ENCODE results near the gene LSM3.

The LSM3 gene

GRCh38 chr3:14210290-14210688, 31.7 kb downstream of the LSM3 start:
- H3K4me1 Mint-ChIP-seq = peaks cover 47% of the 10 kb centered on the region
- TF ChIP-seq CTCF (IDR thresholded peaks at IDR 0.05) = no peak
- H3K9me3 Mint-ChIP-seq = no peaks in the 10 kb centered on the region
- no peak for DNase-seq
- H3K36me3 Mint-ChIP-seq (ENCODE audit: low read depth) = no peaks in the 10 kb centered on the region
- peak overlapping the region; percentile 52 for H3K27ac Mint-ChIP-seq
- H3K4me3 Mint-ChIP-seq = peak overlapping the region; percentile 0
- peaks cover 10% of the 10 kb centered on the region for H3K27me3 Mint-ChIP-seq (ENCODE audit: low read depth, poor library complexity)

GRCh38 chr3:14210843-14211594, 32.4 kb downstream of the LSM3 start:
- H3K36me3 Mint-ChIP-seq (ENCODE audit: low read depth) = no peaks in the 10 kb centered on the region
- H3K4me3 Mint-ChIP-seq = no peak overlapping the region
- peak overlapping the region; percentile 69 for H3K27ac Mint-ChIP-seq
- peaks cover 2% of the 10 kb centered on the region for H3K9me3 Mint-ChIP-seq
- H3K27me3 Mint-ChIP-seq (ENCODE audit: low read depth, poor library complexity) = peaks cover 10% of the 10 kb centered on the region
- DNase-seq = no peak
- peaks cover 48% of the 10 kb centered on the region for H3K4me1 Mint-ChIP-seq
- no peak for TF ChIP-seq CTCF (IDR thresholded peaks at IDR 0.05)

- Mint-ChIP-seq H3K36me3 (ENCODE audit: low read depth) (no peaks in the 10 kb centered on the region), H3K4me1 (peaks cover 54% of the 10 kb centered on the region), H3K4me3 (no peak overlapping the region), H3K9me3 (peaks cover 8% of the 10 kb centered on the region), H3K27ac (no peak overlapping the region), H3K27me3 (ENCODE audit: low read depth, poor library complexity) (peaks cover 10% of the 10 kb centered on the region)
- no peak for DNase-seq
- TF ChIP-seq CTCF (IDR thresholded peaks at IDR 0.05) = no peak
These were observed 33.0 kb downstream of the LSM3 start for GRCh38 chr3:14211621-14212020.

GRCh38 chr3:14212032-14212431, 33.4 kb downstream of the LSM3 start:
- DNase-seq = no peak
- Mint-ChIP-seq H3K27me3 (ENCODE audit: low read depth, poor library complexity) (peaks cover 10% of the 10 kb centered on the region), H3K4me1 (peaks cover 56% of the 10 kb centered on the region), H3K4me3 (no peak overlapping the region), H3K9me3 (peaks cover 12% of the 10 kb centered on the region), H3K27ac (no peak overlapping the region), H3K36me3 (ENCODE audit: low read depth) (no peaks in the 10 kb centered on the region)
- TF ChIP-seq CTCF (IDR thresholded peaks at IDR 0.05) = no peak

- H3K4me1 Mint-ChIP-seq = peaks cover 55% of the 10 kb centered on the region
- H3K4me3 Mint-ChIP-seq = no peak overlapping the region
- no peak overlapping the region for H3K27ac Mint-ChIP-seq
- peaks cover 16% of the 10 kb centered on the region for H3K9me3 Mint-ChIP-seq
- no peak for DNase-seq
- H3K27me3 Mint-ChIP-seq (ENCODE audit: low read depth, poor library complexity) = peaks cover 5% of the 10 kb centered on the region
- no peak for TF ChIP-seq CTCF (IDR thresholded peaks at IDR 0.05)
- peaks cover 4% of the 10 kb centered on the region for H3K36me3 Mint-ChIP-seq (ENCODE audit: low read depth)
These were observed 34.6 kb downstream of the LSM3 start for GRCh38 chr3:14213066-14213774.

Data from nephron progenitor cell (in vitro differentiated cells).